HepG2 (cell line): Measurements from ENCODE around the gene KATNB1. TPM values are rescaled to one million over a fixed set of nuclear protein-coding genes. Genes with fewer than 3 reads are reported as not detected.

Experiments
- ARHGAP35 ChIP-seq: sonication (generic); formaldehyde crosslinking; IDR thresholded peaks from 2 replicates; pipeline ENCODE4 v1.9.0; 2022; ENCODE audit warnings: mild to moderate bottlenecking, inconsistent platforms, moderate library complexity, missing genetic modification reagents, borderline replicate concordance
- ARNTL ChIP-seq: sonication (generic); formaldehyde crosslinking; IDR thresholded peaks from 2 replicates; pipeline ENCODE4 v1.4.0; 2020; ENCODE audit warnings: mild to moderate bottlenecking, missing genetic modification reagents
- CBX2 ChIP-seq, 2 experiments: fragments of 200-600 bp in 1 of 2; sonication (generic); formaldehyde crosslinking in 1 of 2; IDR thresholded peaks; 2 replicates each; pipeline versions ENCODE4 v1.7.0 to v1.8.1; 2018 to 2022; ENCODE audit warnings: low read depth in 2 of 2, low read length in 1 of 2, mild to moderate bottlenecking in 1 of 2, missing genetic modification reagents in 1 of 2
- DMAP1 ChIP-seq: IDR thresholded peaks from 2 replicates; pipeline ENCODE4 v1.6.1; 2016
- DNMT1 ChIP-seq: sonication (generic); formaldehyde crosslinking; IDR thresholded peaks from 2 replicates; pipeline ENCODE4 v1.5.1; 2020; ENCODE audit warnings: mild to moderate bottlenecking, missing genetic modification reagents
- ELF4 ChIP-seq: sonication (generic); formaldehyde crosslinking; IDR thresholded peaks from 2 replicates; pipeline ENCODE4 v1.5.0; 2020; ENCODE audit warnings: missing genetic modification reagents, mild to moderate bottlenecking, moderate library complexity, borderline replicate concordance
- IRF2 ChIP-seq: IDR thresholded peaks from 2 replicates; pipeline ENCODE4 v1.6.1; 2018; ENCODE audit warnings: missing genetic modification reagents, missing compliant biosample characterization
- KAT2B ChIP-seq: fragments of 150-350 bp; IDR thresholded peaks from 2 replicates; pipeline ENCODE4 v1.6.1; 2014; ENCODE audit warnings: low read depth, low read length, borderline replicate concordance
- KAT7 ChIP-seq: IDR thresholded peaks from 2 replicates; pipeline ENCODE4 v1.6.1; 2018; ENCODE audit warnings: borderline replicate concordance, missing compliant biosample characterization
- KDM5A ChIP-seq: fragments of 200-600 bp; sonication (generic); IDR thresholded peaks from 2 replicates; pipeline ENCODE4 v1.7.0; 2018; ENCODE audit warnings: antibody characterized with exemption, mild to moderate bottlenecking, low read length, borderline replicate concordance
- MATR3 ChIP-seq: sonication (generic); formaldehyde crosslinking; IDR thresholded peaks from 2 replicates; pipeline ENCODE4 v1.4.0; 2020; ENCODE audit warnings: missing genetic modification reagents
- RARA ChIP-seq: IDR thresholded peaks from 2 replicates; pipeline ENCODE4 v1.6.1; 2016; ENCODE audit warnings: missing genetic modification reagents, missing compliant biosample characterization
- SCMH1 ChIP-seq: sonication (generic); formaldehyde crosslinking; IDR thresholded peaks from 2 replicates; pipeline ENCODE4 v1.9.0; 2021; ENCODE audit warnings: missing genetic modification reagents, mild to moderate bottlenecking, borderline replicate concordance
- SIN3B ChIP-seq: fragments of 150-350 bp; IDR thresholded peaks from 2 replicates; pipeline ENCODE4 v1.6.1; 2014; ENCODE audit warnings: low read length
- TEAD3 ChIP-seq: optimal IDR thresholded peaks from 2 replicates; pipeline ENCODE3; 2016; ENCODE audit warnings: borderline replicate concordance
- ZBTB20 ChIP-seq: sonication (generic); formaldehyde crosslinking; IDR thresholded peaks from 2 replicates; pipeline ENCODE4 v1.8.1; 2023; ENCODE audit warnings: missing genetic modification reagents, low read depth, mild to moderate bottlenecking, borderline replicate concordance
- ZNF10 ChIP-seq: sonication (generic); formaldehyde crosslinking; IDR thresholded peaks from 2 replicates; pipeline ENCODE4 v1.4.0; 2020; ENCODE audit warnings: mild to moderate bottlenecking, low read depth, missing genetic modification reagents, borderline replicate concordance
- ZNF12 ChIP-seq: sonication (generic); formaldehyde crosslinking; IDR thresholded peaks from 2 replicates; pipeline ENCODE4 v1.5.0; 2020; ENCODE audit warnings: missing genetic modification reagents
- ZNF432 ChIP-seq: sonication (generic); formaldehyde crosslinking; IDR thresholded peaks from 2 replicates; pipeline ENCODE4 v1.5.0; 2020; ENCODE audit warnings: missing genetic modification reagents, mild to moderate bottlenecking, borderline replicate concordance
- ZNF557 ChIP-seq: sonication (generic); formaldehyde crosslinking; IDR thresholded peaks from 2 replicates; pipeline ENCODE4 v1.4.0; 2020; ENCODE audit warnings: missing genetic modification reagents
- ZNF598 ChIP-seq: sonication (generic); formaldehyde crosslinking; IDR thresholded peaks from 2 replicates; pipeline ENCODE4 v1.5.1; 2020; ENCODE audit warnings: mild to moderate bottlenecking, missing genetic modification reagents, borderline replicate concordance
- ZNF619 ChIP-seq: sonication (generic); formaldehyde crosslinking; IDR thresholded peaks from 2 replicates; pipeline ENCODE4 v1.4.0; 2020; ENCODE audit warnings: mild to moderate bottlenecking, missing genetic modification reagents
- polyA plus RNA-seq, 8 experiments: library from polyadenylated mRNA; depleted of rRNA in 3 of 8; stranded (reverse) in 7 of 8; unstranded in 1 of 8; fragments of >200 nt; fragmentation: Illumina TruSeq in 4 of 8; extraction: Trizol in 4 of 8; gene quantifications; 2 replicates each; pipeline versions ENCODE4 v1.2.1 to v1.2.3, GENCODE V29; 2011 to 2016; ENCODE audit warnings: low read depth in 4 of 8, missing spikeins in 1 of 8, mixed read lengths in 1 of 8; ENCODE audit not compliant: insufficient read depth in 1 of 8
- total RNA-seq, 5 experiments: library from RNA; depleted of rRNA; stranded (reverse); fragments of >200 nt; fragmentation: Illumina TruSeq; extraction: Trizol; gene quantifications; 2 replicates each; pipeline ENCODE4 v1.2.3, GENCODE V29; 2016; ENCODE audit warnings: low read depth in 1 of 5
- TF ChIP-seq, protein P1 (sequence below): sonication (generic); formaldehyde crosslinking; IDR thresholded peaks from 2 replicates; pipeline ENCODE4 v1.4.0; 2020; ENCODE audit warnings: missing genetic modification reagents
- TF ChIP-seq, protein P2 (sequence below): sonication (generic); formaldehyde crosslinking; IDR thresholded peaks from 2 replicates; pipeline ENCODE4 v1.9.0; 2022; ENCODE audit warnings: missing genetic modification reagents, mild to moderate bottlenecking, borderline replicate concordance
- TF ChIP-seq, protein P3 (sequence below): fragments of 450-650 bp; IDR thresholded peaks from 2 replicates; pipeline ENCODE4 v1.6.1; 2016

The KATNB1 gene
- total and polyA plus RNA-seq, 2 of the 13 experiments (the other 11 are each of a cell fraction or from before 2014, with no cell fraction given) = 31.5 to 43.5 TPM

- TF ChIP-seq SCMH1 (no peak), ZNF12 (CRISPR knock-in tag) (peak; percentile 40; the same call in 1 of the 2 replicates), KAT2B (no peak), ZBTB20 (CRISPR knock-in tag) (peak; percentile 91; the same call in 1 of the 2 replicates), TEAD3 (CRISPR knock-in tag) (peak; percentile 39), ZNF432 (CRISPR knock-in tag) (no peak), DMAP1 (CRISPR knock-in tag) (peak; percentile 87), RARA (peak; percentile 33; the same call in 1 of the 2 replicates), KAT7 (CRISPR knock-in tag) (no peak), ELF4 (no peak), CBX2 (IDR thresholded peaks at IDR 0.05; ENCODE audit: low read depth, low read length) (no peak), CBX2 (CRISPR knock-in tag; IDR thresholded peaks at IDR 0.05; ENCODE audit: low read depth) (no peak), ZNF619 (CRISPR knock-in tag) (0 out of 2 replicates have a peak, but pooled peaks have one; percentile 78), ARNTL (CRISPR knock-in tag) (peak; percentile 91), MATR3 (CRISPR knock-in tag) (no peak), IRF2 (peak; percentile 74), ARHGAP35 (CRISPR knock-in tag) (peak; percentile 75; the same call in 1 of the 2 replicates), SIN3B (no peak), ZNF10 (CRISPR knock-in tag) (0 out of 2 replicates have a peak, but pooled peaks have one; percentile 77), DNMT1 (CRISPR knock-in tag) (peak; percentile 87; the same call in 1 of the 2 replicates), ZNF598 (peak; percentile 72; the same call in 1 of the 2 replicates), KDM5A (peak; percentile 70; the same call in 1 of the 2 replicates), ZNF557 (CRISPR knock-in tag) (0 out of 2 replicates have a peak, but pooled peaks have one; percentile 89)
- TF ChIP-seq, protein P1, sequence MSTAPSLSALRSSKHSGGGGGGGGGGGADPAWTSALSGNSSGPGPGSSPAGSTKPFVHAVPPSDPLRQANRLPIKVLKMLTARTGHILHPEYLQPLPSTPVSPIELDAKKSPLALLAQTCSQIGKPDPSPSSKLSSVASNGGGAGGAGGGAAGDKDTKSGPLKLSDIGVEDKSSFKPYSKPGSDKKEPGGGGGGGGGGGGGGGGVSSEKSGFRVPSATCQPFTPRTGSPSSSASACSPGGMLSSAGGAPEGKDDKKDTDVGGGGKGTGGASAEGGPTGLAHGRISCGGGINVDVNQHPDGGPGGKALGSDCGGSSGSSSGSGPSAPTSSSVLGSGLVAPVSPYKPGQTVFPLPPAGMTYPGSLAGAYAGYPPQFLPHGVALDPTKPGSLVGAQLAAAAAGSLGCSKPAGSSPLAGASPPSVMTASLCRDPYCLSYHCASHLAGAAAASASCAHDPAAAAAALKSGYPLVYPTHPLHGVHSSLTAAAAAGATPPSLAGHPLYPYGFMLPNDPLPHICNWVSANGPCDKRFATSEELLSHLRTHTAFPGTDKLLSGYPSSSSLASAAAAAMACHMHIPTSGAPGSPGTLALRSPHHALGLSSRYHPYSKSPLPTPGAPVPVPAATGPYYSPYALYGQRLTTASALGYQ (CRISPR knock-in tag) = no peak
- TF ChIP-seq, protein P2, sequence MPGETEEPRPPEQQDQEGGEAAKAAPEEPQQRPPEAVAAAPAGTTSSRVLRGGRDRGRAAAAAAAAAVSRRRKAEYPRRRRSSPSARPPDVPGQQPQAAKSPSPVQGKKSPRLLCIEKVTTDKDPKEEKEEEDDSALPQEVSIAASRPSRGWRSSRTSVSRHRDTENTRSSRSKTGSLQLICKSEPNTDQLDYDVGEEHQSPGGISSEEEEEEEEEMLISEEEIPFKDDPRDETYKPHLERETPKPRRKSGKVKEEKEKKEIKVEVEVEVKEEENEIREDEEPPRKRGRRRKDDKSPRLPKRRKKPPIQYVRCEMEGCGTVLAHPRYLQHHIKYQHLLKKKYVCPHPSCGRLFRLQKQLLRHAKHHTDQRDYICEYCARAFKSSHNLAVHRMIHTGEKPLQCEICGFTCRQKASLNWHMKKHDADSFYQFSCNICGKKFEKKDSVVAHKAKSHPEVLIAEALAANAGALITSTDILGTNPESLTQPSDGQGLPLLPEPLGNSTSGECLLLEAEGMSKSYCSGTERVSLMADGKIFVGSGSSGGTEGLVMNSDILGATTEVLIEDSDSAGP (CRISPR knock-in tag) = peak; percentile 57; the same call in 1 of the 2 replicates
- TF ChIP-seq, protein P3, sequence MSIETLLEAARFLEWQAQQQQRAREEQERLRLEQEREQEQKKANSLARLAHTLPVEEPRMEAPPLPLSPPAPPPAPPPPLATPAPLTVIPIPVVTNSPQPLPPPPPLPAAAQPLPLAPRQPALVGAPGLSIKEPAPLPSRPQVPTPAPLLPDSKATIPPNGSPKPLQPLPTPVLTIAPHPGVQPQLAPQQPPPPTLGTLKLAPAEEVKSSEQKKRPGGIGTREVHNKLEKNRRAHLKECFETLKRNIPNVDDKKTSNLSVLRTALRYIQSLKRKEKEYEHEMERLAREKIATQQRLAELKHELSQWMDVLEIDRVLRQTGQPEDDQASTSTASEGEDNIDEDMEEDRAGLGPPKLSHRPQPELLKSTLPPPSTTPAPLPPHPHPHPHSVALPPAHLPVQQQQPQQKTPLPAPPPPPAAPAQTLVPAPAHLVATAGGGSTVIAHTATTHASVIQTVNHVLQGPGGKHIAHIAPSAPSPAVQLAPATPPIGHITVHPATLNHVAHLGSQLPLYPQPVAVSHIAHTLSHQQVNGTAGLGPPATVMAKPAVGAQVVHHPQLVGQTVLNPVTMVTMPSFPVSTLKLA = peak; percentile 93
Measured at GRCh38 chr16:57802341-57803133, 67.0 kb downstream of the KATNB1 start, which contains the start of gene KIFC3 (continued).
